DMS79 treated with DMSO at 0.1 percent for 48 hours (cell line): ENCODE results near the gene SF3B1.
"Not testable (repeated sequence)": the region's sequence is repeated elsewhere in the genome, so short reads cannot be mapped to it uniquely, and the experiment has no call there.

Experiments used
- DNase-seq: peaks from one replicate; lab custom pipeline; 2025; lab: John Stamatoyannopoulos, UW

Gene SF3B1

DNA sequence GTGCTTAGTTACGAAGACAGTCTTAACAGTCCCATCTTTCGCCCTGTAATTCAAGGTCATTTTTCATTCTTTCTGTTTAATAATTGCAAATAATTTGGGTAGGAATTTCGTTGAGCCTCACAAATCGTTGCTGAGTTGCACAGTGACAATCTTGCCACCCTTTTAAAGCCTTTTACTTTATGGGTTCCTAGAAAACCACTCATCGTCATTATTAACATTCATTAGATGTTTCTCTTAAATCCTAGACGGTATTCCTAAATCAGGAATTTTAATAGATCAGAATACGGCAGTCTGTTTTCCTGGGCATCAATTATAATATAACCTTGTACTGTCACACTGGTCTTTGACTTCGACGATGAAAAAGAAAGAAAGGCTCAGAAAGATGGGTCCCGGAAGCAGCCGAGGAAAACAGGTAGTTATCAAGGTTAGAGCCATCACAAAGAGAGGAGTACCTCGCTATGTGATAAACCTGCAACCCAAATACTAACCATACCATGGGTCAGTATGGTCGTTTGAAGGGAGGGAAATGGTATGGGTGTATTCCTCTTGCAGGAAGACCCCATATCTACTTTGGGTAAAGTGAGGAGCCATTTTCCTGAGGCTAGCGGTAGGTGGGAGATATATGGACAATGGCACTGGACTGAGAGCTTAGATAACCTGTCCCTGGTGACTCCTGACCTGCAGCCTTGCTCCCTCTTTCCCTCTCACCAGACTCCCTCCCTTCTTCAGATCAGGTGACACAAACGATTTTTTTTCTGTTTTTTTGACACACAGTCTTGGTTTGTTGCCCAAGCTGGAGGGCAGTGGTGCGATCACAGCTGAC lies 981 bp upstream of the SF3B1 start:
- peak; percentile 35 for DNase-seq

DNA sequence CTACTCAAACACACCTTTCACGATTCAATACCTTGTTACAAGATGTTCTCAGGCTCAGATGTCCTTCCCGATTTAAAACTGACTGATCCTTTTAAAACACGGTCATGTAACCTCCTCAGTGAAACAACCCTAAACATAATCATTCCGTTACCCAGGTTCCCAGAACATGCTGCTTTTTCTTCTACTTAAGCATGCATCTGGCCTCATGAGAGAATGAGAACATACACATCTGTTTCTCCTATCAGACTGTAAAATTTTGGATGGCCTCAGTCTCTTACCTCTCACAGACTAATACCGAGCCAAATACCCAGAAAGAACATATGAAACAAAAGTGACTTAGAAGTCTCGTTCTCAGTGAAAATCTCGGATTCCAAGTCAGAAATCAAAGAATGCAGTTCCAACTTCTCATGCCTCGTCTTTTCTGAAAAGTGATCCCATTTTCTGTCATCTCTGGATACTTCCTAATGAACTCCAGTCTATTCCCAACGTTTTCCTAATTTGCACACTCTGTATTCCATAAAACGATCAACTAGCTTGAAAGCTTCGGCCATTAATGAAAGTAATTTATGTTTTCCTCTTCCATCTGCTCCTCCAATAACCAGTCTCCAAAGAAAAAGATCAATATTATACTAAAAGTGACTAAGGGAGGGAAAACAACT lies 919 bp downstream of the SF3B1 start:
- no peak for DNase-seq

DNA sequence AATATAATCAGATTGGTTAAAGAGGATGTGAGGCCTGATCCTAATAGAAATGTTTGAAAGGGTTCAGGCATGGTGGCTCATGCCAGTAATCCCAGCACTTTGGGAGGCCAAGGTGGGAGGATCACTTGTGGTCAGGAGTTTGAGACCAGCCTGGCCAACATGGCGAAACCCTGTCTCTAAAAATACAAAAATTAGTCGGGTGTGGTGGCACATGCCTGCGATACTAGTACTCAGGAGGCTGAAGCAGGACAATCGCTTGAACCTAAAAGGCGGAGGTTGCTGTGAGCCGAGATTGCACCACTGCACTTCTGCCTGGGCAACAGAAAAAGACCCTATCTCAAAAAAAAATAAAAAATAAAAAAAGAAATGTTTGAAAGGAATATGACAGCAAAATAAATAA lies 2.3 kb downstream of the SF3B1 start:
- not testable (repeated sequence) for DNase-seq

DNA sequence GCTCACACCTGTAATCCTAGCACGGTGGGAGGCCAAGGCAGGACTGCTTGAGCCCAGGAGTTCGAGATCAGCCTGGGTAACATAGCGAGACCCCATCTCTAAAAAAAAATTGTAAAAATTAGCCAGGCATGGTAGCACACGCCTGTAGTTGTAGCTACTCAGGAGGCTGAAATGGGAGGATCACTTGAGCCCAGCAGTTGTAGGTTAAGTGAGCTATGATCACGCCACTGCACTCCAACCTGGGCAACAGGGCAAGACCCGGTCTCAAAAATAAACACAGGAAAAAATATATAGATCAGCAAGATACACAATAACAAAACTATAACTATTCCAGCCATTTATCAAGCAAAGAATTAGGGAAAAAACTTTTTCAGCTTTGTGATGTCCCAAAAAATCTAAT lies 3.0 kb downstream of the SF3B1 start:
- no peak for DNase-seq

DNA sequence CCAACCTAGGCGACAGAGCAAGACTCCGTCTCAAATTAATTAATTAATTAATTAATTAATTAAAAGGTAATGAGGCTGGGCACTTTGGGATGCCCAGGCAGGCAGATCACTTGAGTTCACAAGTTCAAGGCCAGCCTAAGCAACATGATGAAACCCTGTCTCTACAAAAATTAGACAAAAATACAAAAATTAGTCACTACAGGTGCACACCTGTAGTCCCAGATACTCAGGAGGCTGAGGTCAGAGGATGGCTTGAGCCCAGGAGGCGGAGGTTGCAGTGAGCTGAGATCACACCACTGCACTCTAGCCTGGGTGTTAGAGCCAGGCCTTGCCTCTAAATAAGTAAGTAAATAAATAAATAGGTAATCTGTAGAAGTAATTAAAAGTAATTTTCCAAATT lies 6.8 kb downstream of the SF3B1 start:
- DNase-seq, result no peak

DNA sequence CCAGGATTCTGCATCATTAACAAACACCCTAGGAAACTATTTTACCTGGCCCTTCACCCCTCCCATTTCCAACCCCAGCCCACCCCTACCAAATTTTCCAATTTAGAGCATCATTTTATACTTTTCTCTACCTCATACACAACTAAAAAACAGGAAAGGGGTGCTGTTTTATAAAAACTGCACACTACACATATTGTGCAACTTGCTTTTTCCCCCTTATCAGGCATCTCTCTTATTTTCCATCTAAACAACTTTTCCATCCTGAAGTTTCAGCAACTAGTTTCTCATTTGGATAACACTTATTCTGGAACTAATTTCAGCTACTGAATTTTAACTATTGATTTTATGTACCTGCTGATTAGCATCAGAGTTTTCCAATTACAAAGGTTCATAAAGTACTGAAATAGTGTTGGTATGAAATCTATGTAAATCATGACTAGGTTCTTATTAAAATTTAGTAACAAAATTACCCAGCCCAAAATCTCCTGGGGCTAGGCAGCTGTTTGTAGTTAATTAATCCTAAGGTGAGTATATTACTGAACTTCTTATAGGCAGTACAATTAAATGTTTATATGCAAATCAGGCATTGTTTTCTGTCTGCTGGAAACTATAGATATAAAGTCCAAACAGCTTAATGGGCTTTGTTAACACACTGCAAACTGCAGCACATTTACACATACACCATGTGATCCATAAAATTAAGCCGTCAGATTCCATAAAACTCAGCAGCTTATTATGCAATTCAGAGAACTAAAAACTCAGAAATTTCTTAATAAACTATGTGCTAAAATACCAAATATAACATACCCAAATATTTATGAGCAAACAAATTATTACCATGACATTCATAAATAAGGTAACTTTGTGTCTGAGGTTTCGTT lies 7.9 kb downstream of the SF3B1 start:
- DNase-seq, result no peak

DNA sequence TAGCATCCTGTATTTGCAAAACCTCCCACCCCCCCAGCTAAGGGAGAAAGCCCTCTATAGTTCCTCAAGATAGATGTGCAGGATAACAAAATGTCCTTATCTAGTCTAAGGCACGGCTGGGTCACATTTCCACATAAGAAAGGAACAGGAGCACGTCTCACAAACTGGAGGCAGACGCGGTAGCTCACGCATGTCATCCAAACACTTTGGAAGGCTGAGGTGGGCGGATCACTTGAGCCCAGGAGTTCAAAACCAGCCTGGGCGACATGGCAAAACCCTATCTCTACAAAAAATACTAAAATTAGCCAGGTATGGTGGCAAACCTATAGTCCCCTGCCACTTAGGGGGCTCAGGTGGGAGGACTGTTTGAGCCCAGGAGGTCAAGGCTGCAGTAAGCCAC lies 9.3 kb downstream of the SF3B1 start:
- no peak for DNase-seq

DNA sequence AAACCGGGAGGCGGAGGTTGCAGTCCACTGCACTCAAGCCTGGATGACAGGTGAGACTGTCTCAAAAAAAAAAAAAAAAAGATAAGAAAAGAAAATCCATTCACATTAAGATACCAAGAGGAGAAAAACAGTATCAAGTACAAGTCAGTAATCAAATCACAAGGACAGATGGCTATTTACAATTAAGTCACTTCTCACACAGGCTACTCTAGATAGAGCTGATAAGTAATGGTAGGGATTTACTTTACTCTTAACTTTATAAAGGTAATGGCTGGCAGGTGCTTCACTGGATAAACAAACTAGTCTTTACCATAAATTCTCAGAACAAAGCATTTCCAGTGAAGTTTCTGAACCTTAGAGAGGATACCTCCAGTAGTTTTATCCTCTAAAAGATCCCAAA lies 11.5 kb downstream of the SF3B1 start:
- DNase-seq, result no peak

DNA sequence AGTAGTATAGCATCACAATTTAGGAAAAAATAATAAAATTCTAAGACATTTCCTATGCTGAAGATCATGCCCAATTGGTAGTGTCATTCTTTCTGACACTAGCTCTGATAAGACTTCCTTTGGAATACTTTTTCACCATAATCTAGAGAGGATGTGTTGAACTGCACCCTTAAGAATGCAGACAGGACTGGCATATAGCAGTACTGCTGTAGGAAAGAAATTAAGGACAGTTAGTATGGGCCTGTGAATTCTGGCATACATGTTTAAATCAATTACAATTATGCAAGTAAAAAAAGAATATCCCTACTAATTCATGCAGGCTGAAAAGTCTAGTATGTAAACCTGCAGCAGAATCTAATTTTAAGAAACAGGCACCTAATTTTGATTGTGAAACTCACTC lies 15.4 kb downstream of the SF3B1 start:
- DNase-seq, result no peak

DNA sequence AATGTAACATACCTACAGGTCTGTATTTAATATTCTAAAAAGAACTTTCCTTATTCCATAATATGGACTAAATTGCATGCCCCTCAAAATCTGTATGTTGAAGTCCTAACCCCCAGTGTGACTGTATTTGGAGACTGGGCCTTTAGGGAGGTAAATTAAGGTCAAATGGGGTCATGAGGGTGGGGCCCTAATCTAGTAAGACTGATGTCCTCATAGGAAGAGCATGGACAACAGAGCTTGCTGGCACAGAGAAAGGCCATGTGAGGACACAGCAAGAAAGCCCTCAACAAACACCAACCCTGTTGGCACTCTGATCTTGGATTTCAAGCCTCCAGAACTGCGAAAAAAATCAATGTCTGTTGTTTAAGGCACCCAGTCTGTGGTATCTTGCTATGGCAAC lies 18.6 kb downstream of the SF3B1 start:
- no peak for DNase-seq

DNA sequence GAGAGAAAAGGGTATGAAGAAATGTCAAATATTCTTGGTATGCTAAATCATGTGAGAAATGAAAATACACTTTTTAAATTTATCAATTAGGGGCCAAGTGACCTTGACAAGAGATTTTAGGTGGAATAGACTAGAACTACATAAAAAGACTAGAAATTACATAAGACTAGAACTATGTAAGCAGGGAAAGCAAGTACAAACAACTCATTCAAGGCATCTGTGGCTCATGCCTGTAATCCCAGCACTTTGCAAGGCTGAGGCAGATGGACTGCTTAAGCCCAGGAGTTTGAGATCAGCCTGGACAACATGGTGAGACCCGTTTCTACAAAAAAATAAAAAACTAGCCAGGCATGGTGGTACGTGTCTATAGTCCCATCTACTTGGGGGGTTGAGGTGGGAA lies 20.3 kb downstream of the SF3B1 start:
- DNase-seq, result no peak

DNA sequence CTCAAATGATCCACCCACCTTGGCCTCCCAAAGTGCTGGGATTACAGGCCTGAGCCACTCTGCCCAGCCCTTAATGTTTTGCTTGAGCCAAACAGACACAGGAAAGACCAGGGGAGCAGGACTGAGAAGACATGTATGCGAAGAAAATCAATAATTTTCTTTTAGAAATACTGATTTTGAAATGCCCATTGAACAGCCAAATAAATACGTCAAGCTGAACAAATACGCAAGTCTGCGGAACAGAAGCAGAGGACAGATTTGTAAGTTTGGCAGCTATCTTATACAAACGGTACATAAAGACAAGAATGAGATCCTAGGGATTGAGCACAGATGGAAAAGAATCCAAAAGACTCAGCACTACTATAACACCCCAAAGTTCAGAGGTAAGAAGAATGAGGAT lies 20.8 kb downstream of the SF3B1 start:
- DNase-seq, result no peak

DNA sequence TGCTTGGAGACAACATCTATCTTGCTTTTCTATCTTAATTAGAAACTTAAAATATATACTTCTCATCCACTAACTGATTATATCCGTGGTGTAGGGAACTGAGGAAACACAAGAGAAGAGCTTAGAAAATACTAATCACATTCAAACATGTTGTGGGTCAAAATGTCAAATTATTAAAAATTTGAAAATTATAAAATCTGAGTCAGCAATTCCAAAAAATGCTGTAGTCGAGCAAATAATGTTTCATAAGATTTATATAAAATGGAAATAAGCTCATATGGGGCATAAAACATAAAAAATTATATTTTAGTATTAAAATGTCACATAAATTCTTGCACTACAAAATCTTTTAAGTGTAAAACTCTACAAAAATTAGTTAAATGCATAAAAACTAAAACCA lies 29.2 kb downstream of the SF3B1 start:
- DNase-seq, result no peak

DNA sequence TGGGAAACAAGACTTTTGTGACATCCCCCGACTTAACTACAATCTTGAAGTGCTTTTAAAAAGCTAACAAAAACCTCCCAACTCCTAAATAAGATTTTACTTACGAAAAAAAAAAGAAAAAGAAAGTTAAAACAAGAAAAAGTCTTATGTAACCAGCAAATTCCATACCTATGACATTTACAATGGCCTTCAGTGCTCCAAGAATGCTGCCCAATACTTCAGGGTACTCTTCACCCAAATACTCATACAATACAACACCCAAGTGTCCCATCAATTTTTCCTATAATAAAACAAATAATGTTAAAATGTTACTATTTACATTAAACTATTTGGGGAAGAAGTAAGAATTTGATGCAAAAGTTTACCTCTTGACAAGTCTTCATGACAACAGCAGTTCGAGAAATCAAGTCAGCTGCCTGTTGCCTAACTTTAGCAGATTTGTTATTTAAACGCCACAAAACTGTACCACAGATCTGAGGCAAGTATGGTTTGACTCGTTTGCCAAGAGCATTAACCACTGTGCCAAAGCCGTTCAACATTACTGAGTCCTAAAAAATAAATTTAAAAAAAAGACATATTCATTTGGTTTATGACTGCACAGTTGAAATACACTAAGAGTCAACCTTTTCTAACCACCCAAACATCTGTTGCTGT lies 34.8 kb downstream of the SF3B1 start:
- no peak for DNase-seq

DNA sequence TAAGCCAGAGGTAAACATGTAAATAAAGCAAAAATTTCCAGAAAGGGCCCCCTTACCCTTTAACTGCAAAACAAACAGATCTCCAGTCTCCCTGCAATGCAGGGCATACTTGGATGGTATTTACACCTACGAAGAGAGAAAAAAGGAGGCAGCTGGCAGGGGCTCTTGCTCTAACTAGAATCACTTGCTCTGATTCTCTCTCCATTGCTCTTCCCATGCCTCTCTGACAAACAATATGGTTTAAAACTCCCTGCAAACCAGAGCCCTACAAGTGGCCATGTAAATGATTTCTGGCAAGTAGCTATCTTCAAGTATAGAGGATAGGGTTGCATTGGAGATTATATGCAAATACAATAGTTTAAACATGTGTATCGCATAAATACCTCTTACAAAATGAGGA lies 35.9 kb downstream of the SF3B1 start:
- DNase-seq, result no peak

DNA sequence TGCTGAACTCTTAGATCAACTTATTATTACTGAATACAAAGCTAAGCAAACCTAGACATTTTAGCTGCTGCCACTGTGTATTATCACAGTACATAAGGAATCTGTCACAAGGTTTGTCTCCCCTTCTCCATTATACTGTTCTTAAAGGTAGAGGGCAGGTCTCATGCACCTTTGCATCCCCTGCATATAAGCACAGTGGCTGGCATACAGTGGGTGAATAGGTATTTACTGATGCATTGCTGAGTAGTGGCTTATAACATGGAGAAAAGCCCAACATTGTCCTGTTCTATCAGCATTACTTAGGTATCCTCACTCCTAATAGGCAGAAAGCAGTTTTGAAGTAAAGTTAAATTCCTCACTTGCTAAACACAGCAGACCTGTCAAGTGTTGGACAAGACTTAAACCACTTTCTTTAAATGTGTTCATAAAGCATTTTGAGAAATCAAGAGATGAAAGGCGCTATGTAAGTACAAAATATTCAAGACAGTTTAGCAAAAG lies 43.6 kb downstream of the SF3B1 start:
- DNase-seq, result no peak

DNA sequence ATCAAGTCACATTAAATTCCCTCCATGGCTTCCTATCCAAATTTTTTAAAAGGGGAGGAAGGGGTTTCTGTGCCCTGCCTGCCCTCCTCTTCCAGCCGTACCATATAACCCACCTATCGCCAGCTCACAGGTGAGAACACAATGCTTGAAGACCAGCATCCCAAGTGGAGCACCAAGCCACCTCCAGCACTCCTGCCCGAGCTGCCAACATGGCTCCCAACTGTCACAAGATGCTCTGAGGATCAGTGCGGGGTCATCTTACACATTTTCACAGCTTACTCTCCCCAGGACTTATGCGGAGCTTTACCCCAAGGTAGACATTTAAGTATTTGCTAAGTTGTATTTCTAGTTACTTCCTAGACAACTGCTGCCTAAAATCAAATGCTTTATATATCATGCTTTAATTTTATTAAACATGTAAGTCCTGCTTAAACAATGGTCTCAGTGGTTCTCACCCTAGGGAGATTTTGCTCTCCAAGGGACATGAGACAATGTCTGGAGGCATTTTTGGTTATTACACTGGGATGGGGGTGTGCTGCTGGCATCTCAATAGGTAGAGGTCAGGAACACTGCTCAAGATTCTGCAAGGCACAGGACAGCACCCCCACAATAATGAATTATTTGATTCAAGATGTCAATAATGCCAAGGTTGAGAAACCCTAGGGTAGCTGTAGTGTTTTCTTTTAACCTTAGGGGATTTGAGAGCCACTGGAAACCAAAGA lies 45.8 kb downstream of the SF3B1 start:
- no peak for DNase-seq

DNA sequence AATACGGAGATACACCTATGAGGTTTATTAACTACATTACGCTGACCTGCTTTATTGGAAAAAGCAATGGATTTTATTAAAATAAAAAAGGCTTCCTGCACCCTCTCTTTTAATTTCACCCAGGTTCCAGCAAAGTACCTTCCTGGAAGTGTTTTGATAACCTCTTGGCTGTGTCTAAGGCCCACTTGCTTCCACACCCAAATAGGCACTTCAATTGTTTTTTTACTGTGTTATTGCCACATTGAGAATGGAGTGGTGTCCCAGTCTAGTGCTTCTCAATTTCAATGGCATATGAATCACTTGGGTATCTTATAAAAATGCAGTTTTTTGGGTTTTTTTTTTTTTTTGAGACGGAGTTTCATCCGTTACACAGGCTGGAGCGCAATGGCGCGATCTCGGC lies 47.6 kb downstream of the SF3B1 start:
- DNase-seq, result no peak

DNA sequence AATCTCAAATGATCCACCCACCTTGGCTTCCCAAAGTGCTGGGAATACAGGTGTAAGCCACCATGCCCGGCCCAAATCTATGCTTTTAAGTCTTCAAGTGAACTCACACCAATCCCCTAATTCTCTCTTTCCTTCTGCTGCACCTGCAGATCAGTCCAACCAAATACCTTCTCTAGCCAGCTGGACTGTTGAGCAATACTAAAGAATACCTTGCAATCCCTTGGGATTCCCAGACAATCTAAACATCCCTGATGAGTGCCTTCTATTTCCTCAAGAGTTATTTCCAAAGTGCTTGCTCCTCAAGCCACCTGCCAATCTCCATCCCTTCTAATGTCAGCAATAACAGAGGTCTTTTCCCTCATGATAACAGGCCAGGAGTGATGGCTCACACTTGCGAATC lies 48.6 kb downstream of the SF3B1 start:
- no peak for DNase-seq

DNA sequence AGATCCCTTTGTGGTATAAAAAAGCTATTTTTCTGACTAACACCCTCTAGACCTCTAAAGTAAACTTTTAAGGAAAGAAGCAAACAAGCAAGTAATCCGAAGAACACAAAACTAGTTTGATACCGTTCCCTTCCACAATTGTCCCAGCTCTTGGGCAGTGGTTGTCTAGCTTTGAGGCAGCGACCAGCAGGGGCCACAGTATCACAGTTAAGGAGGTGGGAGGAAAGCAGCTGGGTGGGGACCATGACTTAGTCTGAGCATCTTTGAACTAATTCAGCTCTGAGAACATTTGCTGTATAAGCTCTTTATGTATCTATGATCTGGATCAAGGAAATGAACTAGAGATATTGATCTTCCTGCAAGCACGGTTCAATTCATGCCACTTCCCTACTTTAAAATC lies 51.0 kb downstream of the SF3B1 start:
- no peak for DNase-seq

DNA sequence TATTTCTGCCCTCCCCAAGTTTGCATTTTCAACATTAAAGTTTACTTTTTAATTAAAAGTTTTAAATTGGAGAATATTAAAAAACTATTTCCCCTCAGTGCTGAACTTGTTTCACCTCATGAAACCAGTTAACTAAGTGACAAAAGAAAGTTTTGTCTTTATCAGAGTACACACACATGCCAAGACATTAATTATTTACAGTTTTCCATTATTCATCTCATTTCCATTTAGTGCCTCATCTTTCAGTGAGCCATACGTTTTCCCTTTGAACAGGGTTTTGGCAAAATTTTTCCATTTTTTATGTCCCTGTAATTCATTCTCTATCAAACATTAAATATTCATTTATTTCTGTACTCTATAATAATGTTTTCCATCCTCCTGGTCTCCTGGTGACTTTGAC lies 53.2 kb downstream of the SF3B1 start:
- no peak for DNase-seq
